Activated T-helper 9 cell treated with anti-CD3 and anti-CD28 coated beads, Interleukin-2, amount 50 U/mL, for 16 hours (primary cell): ENCODE data around the gene EFCAB11.

Source experiments
- DNase-seq: peaks from one replicate; pipeline ENCODE4 v3.0.0-alpha.2; 2020; ENCODE audit warnings: low read depth

Gene EFCAB11

DNA sequence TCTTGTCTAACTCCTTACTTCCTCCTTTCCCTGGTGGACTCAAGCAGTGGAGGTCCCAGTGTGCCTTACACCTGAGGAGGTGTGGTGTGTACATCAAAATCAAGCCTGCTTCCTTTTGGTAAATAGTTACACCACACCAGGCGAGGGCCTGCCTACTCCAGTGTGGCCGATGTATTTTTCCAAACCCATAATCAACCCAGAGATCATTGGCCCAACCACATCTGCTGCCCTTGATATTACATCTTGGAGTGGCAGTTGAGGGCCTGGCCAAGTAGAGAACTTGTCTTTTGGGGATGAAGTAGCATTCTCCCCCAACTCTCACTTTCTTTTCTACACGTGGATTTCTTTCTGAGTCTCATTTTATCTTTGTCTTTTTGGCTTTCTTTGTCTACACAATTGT, 187.4 kb downstream of the EFCAB11 start:
- DNase-seq: no peak

DNA sequence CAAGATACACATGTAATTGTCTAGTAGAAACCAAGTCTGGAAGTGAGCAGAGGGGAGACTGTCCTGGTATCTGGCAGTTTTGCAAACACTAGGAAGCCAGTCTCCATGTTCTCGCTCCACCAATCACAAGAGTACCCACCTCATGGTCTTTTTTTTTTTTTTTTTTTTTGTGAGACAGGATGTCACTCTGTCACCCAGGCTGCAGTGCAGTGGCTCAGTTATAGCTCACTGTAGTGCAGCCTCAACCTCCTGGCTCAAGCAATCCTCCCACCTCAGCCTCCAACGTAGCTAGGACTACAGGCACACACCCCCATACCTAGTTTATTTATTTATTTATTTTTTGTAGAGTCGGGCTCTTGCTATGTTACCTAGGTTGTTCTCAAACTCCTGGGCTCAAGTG, 189.2 kb downstream of the EFCAB11 start:
- no peak for DNase-seq

DNA sequence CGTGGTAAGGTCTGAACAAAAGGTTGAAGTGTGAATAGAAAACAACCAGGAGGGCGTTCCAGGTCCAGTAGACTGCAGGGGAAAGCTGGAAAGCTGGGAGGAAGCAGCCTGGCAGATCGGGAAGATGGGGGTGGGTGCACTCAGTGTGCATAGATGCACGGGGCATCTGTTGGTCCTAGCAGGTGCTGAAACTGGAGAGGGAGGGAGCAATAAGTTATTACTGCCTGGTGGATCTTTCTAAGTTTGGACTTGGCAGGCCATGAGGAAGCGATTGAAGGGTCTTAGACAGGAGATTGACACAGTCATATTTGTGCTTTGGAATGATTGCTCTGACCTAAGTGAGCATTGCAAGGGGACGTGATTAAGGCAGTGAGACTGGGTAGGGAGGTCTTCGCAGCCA, 194.4 kb downstream of the EFCAB11 start:
- no peak for DNase-seq

- DNase-seq: no peak
These were observed 197.1 kb downstream of the EFCAB11 start for GRCh38 chr14:89757313-89757939.

DNA sequence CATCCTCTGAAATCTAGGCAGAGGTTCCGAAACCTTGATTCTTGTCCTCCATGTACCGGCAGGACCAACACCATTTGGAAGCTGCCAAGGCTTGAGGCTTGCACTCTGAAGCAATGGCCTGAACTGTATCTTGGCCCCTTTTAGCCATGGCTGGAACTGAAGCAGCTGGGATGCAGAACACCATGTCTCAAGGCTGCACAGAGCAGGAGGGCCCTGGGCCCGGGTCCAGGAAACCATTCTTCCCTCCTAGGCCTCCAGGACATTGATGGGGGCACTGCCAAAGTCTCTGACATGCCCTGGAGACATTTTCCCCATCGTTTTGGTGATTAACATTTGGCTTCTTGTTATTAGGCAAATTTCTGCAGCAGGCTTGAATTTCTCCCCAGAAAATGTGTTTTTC, 198.7 kb downstream of the EFCAB11 start:
- DNase-seq: no peak

DNA sequence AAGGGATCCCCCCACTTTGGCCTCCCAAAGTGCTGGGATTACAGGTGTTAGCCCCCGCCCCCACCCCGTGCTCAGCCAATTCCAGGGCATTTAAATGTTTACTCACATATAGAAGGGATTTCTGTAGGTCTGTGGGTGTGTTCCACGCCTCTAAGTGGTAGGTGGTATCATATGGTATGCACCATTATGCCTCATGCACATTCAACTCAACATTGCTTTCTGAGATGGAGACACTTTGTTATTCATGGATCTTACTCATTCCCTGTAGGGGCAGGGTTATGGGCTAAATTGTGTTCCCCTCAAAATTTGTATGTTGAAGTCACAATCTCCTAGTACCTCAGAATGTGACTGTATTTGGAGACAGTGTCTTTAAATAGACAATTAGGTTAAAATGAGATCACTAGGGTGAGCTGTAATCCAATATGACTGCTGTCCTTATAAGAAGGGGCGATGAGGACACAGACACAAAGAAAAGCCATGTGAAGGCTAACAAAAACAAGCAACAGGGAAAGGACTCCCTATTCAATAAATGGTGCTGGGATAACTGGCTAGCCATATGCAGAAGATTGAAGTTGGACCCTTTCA, 200.6 kb downstream of the EFCAB11 start:
- no peak for DNase-seq

DNA sequence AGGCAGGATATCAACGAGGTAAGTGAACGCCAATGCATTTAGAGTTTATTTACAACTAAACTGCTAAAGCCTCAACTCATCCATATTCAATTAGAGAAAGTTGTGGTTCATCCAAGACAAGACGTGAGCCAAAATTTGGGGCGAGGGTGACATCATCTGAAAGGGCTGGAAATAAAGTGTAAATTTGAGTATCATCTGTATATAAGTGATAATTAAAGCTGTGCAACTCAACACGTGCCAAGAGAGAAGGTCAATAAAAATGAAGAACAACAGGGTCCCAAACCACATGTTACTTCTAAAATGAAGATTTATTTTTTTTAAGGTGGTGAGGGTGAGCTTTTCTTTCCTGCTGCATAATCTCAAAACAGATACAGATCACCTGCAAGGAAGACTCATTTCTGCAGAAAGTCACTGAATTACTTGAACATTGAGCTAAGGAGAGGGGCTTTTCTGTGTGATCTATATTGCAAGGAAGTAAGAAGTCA, 203.6 kb downstream of the EFCAB11 start:
- no peak for DNase-seq

DNA sequence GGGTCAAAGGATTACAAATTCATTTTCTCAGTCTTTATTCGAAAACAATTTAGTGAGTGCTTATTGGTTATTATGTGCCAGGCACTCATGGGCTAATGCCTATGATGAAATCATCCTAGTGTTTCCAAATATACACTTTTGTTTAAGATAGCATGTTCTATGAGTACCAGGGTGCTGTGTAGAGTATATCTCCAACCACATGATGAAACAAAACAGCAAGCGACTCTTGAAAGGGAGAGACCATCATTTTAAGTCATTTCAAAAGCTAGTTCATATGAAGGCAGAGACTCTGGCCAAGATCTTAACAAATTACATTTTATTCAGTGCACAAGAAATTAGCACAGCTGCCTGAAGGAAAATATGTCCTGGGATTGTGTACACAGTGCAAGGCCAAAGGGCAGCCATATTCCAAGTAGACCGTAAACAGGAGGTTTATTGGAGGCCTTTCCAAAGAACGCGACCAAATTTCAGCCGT, 204.2 kb downstream of the EFCAB11 start:
- DNase-seq: no peak

DNA sequence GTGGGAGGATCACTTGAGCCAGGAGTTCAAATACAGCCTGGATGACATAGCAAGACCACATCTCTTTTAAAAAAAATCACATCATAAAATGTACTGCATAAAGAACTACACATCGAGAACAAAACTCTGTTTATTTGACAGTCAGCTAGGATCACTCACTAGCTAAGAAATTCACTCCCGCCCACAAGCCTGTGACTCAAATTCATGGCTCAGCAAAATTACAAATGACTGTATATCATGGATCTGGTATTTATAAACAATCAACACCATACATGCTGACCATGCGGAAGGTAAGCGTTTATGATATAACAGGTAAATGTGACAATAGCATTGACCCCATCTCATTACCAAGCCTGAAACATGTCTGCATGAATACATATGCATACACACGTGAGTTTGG, 206.5 kb downstream of the EFCAB11 start:
- DNase-seq: no peak

- DNase-seq: no peak
These were observed 207.4 kb downstream of the EFCAB11 start for GRCh38 chr14:89747126-89747525.

- no peak for DNase-seq
These were observed 207.9 kb downstream of the EFCAB11 start for GRCh38 chr14:89746654-89747053.

- no peak for DNase-seq
These were observed 208.4 kb downstream of the EFCAB11 start for GRCh38 chr14:89746135-89746534.
